ENCODE data around the gene SHKBP1.

- TF ChIP-seq EZH2 (IDR thresholded peaks at IDR 0.05; ENCODE audit: insufficient read depth, poor library complexity, severe bottlenecking) (no peak), EZH2phosphoT487 (IDR thresholded peaks at IDR 0.05; ENCODE audit: insufficient read depth, low read depth) (no peak)
Measured at GRCh38 chr19:40613690-40614621, 37.3 kb downstream of the SHKBP1 start.

Measured in GM23248 (cell line).